GM21737 (cell line): Measurements from ENCODE around the gene MFRP.

Experiments
- ATAC-seq: cut with Tn5 transposase; IDR thresholded peaks from one replicate; pipeline ENCODE4 v1.9.1; 2021; ENCODE audit warnings: mild to moderate bottlenecking, moderate library complexity; ENCODE audit not compliant: unreplicated experiment

MFRP gene

GRCh38 chr11:119298726-119299125 is 47.8 kb downstream of the MFRP start:
- ATAC-seq, result no peak

GRCh38 chr11:119297938-119298337 is 48.6 kb downstream of the MFRP start:
- ATAC-seq, result no peak

GRCh38 chr11:119295178-119295577 is 51.3 kb downstream of the MFRP start:
- no peak for ATAC-seq

- ATAC-seq, result no peak
Measured at GRCh38 chr11:119293461-119293860, 53.0 kb downstream of the MFRP start.

GRCh38 chr11:119290894-119291497 is 55.5 kb downstream of the MFRP start:
- ATAC-seq, result no peak
